BE2C (cell line): ENCODE measurements around the gene BRAT1.

Source experiments
- DNase-seq: peaks from one replicate; pipeline ENCODE4 v3.0.0-alpha.2; 2020
- H3K27me3 ChIP-seq: fragments of 250-450 bp; sonication (Bioruptor Pico); 2 replicates; pipeline ENCODE4 v1.5.1; 2020; ENCODE audit warnings: mild to moderate bottlenecking
- H3K36me3 ChIP-seq: fragments of 250-450 bp; sonication (Bioruptor Pico); 2 replicates; pipeline ENCODE4 v1.5.1; 2020; ENCODE audit warnings: mild to moderate bottlenecking
- H3K4me1 ChIP-seq: fragments of 250-450 bp; sonication (Bioruptor Pico); 2 replicates; pipeline ENCODE4 v1.5.1; 2020
- H3K4me3 ChIP-seq: 2 replicates; pipeline ENCODE4 v1.5.1; 2011; ENCODE audit warnings: low read depth, low read length
- H3K9me3 ChIP-seq: fragments of 250-450 bp; sonication (Bioruptor Pico); 2 replicates; pipeline ENCODE4 v1.5.1; 2020
- CTCF ChIP-seq: IDR thresholded peaks from 2 replicates; pipeline ENCODE4 v1.5.1; 2012; ENCODE audit warnings: mild to moderate bottlenecking, low read depth, low read length

The BRAT1 gene

DNA sequence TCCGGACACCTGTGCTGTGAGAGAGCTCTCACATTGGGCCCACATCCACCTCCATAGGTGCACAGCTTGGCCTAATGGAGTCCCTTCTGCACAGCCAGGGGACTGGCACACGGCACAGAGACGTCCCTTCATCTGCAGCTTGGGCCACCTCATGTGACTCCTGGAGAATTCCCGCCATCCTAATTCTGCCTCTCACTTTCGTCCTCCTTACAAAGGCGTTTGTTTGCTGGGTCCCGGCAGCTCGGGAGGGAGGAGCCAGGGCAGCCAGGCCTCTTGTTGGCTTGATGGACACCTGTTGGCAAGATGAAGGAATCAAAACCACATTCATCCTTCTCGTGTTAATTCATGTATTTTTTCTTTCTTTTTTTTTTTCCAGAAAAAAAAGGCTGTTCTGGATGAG is 45.7 kb upstream of the BRAT1 start:
- H3K27me3 ChIP-seq, result no peaks in the 10 kb centered on the region
- TF ChIP-seq CTCF, result no peak
- no peaks in the 10 kb centered on the region for H3K9me3 ChIP-seq
- no peak overlapping the region for H3K4me3 ChIP-seq
- peaks cover 15% of the 10 kb centered on the region for H3K36me3 ChIP-seq
- peaks cover 4% of the 10 kb centered on the region for H3K4me1 ChIP-seq
- DNase-seq, result no peak

DNA sequence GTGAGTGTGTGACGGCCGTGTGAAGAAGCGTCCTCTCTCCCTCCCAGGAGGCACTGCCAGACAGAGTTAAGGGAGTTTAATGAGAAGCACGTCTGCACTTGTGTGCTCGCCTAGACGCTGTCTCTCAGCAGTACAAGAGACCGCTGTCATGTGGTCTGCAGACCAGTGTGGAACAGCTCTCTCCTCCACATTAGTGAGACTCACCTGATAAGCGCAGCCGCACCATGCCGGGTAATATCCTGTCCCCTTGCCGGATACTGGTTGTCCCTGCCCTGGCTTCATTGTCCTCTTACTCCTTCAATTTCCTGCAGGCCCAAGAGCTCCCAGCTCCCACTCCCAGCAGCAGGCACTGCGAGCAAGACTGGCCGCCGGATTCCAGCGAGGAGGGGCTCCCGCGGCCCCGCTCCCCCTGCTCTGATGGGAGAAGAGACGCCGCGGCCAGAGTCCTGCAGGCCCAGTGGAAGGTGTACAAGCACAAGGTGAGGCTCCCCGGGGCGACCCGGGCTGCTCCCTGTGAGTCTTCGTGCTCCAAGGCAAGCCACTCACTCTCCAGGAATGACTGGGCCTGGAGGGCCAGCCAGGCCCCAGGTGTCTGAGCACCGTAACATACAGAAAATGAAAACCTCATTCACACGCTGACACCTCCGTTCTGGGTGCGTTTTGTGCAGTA is 43.0 kb upstream of the BRAT1 start:
- H3K27me3 ChIP-seq, result no peaks in the 10 kb centered on the region
- H3K4me3 ChIP-seq, result no peak overlapping the region
- no peaks in the 10 kb centered on the region for H3K4me1 ChIP-seq
- TF ChIP-seq CTCF, result no peak
- DNase-seq, result no peak
- peaks cover 26% of the 10 kb centered on the region for H3K36me3 ChIP-seq
- no peaks in the 10 kb centered on the region for H3K9me3 ChIP-seq

DNA sequence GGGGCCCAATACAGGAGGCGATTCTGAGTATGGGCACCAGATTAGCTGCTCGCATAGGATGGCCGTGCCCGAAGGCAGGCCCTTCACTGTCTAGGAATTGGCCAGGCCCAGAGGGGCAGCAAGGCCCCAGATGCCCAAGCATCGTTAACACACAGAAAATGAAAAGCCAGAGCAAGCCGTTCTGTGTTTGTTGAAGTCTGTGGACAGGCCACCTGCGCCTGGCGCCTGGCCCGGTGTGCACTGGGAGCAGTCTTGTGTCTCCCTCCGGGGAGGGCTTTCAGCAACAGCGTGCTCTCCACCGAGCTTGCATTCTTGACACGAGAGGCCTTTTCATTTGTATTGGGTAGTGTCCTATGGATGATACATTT is 41.9 kb upstream of the BRAT1 start:
- H3K9me3 ChIP-seq, result no peaks in the 10 kb centered on the region
- H3K4me1 ChIP-seq, result no peaks in the 10 kb centered on the region
- DNase-seq, result no peak
- TF ChIP-seq CTCF, result no peak
- H3K27me3 ChIP-seq, result no peaks in the 10 kb centered on the region
- H3K4me3 ChIP-seq, result no peak overlapping the region
- H3K36me3 ChIP-seq, result peaks cover 29% of the 10 kb centered on the region

- DNase-seq, result no peak
- Histone ChIP-seq H3K36me3 (peaks cover 29% of the 10 kb centered on the region), H3K27me3 (no peaks in the 10 kb centered on the region), H3K4me3 (no peak overlapping the region), H3K9me3 (no peaks in the 10 kb centered on the region), H3K4me1 (no peaks in the 10 kb centered on the region)
- no peak for TF ChIP-seq CTCF
These were observed 41.3 kb upstream of the BRAT1 start for GRCh38 chr7:2596464-2597272.

GRCh38 chr7:2595258-2595860 is 40.0 kb upstream of the BRAT1 start:
- DNase-seq, result no peak
- Histone ChIP-seq H3K27me3 (no peaks in the 10 kb centered on the region), H3K9me3 (no peaks in the 10 kb centered on the region), H3K4me3 (no peak overlapping the region), H3K36me3 (peaks cover 30% of the 10 kb centered on the region), H3K4me1 (no peaks in the 10 kb centered on the region)
- TF ChIP-seq CTCF, result no peak

DNA sequence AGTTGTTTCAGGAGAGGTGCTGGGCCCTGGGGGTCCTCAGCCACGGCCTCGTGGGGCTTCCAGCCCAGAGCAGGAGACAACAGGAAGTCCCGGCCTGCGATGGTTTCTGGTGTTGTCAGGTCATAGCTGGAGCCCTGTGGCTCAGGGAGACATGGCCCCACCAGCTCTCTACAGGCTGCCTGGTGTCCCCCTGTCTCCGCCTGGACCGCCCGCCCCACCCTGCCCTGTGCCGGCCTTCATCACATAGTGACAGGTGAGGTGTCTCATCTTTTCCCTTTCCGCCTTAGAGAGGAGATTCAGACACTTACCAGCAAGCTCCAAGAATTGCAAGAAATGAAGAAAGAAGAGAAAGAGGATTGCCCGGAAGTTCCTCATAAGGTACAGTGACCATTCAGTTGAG is 39.3 kb upstream of the BRAT1 start:
- no peak for TF ChIP-seq CTCF
- Histone ChIP-seq H3K9me3 (no peaks in the 10 kb centered on the region), H3K36me3 (peaks cover 31% of the 10 kb centered on the region), H3K4me3 (no peak overlapping the region), H3K4me1 (no peaks in the 10 kb centered on the region), H3K27me3 (no peaks in the 10 kb centered on the region)
- DNase-seq, result no peak
